Measurements from ENCODE around the gene ZNF593. TPM values are rescaled to one million over a fixed set of nuclear protein-coding genes. Genes with fewer than 3 reads are reported as not detected.
A peak's percentile ranks its signal among the peaks of the same experiment; 100 is the strongest.

ZNF593 gene
- total RNA-seq, 1 donor from 2014 or later: 83.0 TPM

- DNase-seq (ENCODE audit: low spot score): no peak
- intact Hi-C loops (cut with micrococcal nuclease): loop anchor here (1.0 kb wide), 3 partner anchors 66 to 223 kb away; partner anchors contain the start of gene CEP85
- peaks cover 8% of the 10 kb centered on the region for H3K36me3 Mint-ChIP-seq (ENCODE audit: low read depth)
Measured at GRCh38 chr1:26168410-26169197, 1.1 kb upstream of the ZNF593 start, which contains the start of gene C1orf232. TSS of gene C1orf232 (minus strand) at chr1:26168963. CDS start at chr1:26168499, 464 bp downstream.

GRCh38 chr1:26169198-26169554, 532 bp upstream of the ZNF593 start:
- Mint-ChIP-seq H3K4me1 (ENCODE audit: low read depth) (peaks cover 29% of the 10 kb centered on the region), H3K27me3 (ENCODE audit: insufficient read depth) (peaks cover 23% of the 10 kb centered on the region), H3K4me3 (peak overlapping the region; percentile 92), H3K36me3 (ENCODE audit: low read depth) (peaks cover 8% of the 10 kb centered on the region), H3K27ac (peak overlapping the region; percentile 23), H3K9me3 (no peaks in the 10 kb centered on the region)
- DNase-seq (ENCODE audit: low spot score): no peak
- intact Hi-C loops (cut with micrococcal nuclease): loop anchor here (1.0 kb wide), 3 partner anchors 65 to 222 kb away; partner anchors contain the start of gene CEP85

More at GRCh38 chr1:26168410-26169197, 1.1 kb upstream of the ZNF593 start, which contains the start of gene C1orf232:
- H3K4me1 Mint-ChIP-seq (ENCODE audit: low read depth): peaks cover 29% of the 10 kb centered on the region
- H3K27ac Mint-ChIP-seq: peak within 1 kb of the TSS; percentile 88
- H3K9me3 Mint-ChIP-seq: no peaks in the 10 kb centered on the region
- H3K27me3 Mint-ChIP-seq (ENCODE audit: insufficient read depth): peaks cover 24% of the 10 kb centered on the region
- H3K4me3 Mint-ChIP-seq: peak within 1 kb of the TSS; percentile 92

DNA sequence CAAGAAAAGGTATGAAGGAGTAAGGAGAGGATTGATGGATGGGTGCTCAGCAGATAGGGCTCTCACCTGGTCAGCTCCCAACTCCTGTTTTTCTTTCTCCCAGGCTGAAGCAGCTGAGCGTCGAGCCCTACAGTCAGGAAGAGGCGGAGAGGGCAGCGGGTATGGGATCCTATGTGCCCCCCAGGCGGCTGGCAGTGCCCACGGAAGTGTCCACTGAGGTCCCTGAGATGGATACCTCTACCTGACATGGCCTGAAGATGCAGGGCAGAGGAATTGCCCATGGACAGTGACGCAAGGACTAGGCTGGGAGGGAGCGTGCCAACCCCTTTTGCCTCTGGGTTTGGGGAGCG, 739 bp downstream of the ZNF593 start:
- Mint-ChIP-seq H3K36me3 (ENCODE audit: low read depth) (peaks cover 6% of the 10 kb centered on the region), H3K4me3 (peak overlapping the region; percentile 92), H3K27ac (peak overlapping the region; percentile 88), H3K9me3 (no peaks in the 10 kb centered on the region), H3K27me3 (ENCODE audit: insufficient read depth) (peaks cover 15% of the 10 kb centered on the region), H3K4me1 (ENCODE audit: low read depth) (peaks cover 24% of the 10 kb centered on the region)
- intact Hi-C loops (cut with micrococcal nuclease): no loop called here
- DNase-seq (ENCODE audit: low spot score): no peak

- Mint-ChIP-seq H3K4me3 (peak within 1 kb of the TSS; percentile 92), H3K4me1 (ENCODE audit: low read depth) (peaks cover 18% of the 10 kb centered on the region), H3K9me3 (no peaks in the 10 kb centered on the region), H3K36me3 (ENCODE audit: low read depth) (peaks cover 6% of the 10 kb centered on the region), H3K27ac (no peak within 1 kb of the TSS), H3K27me3 (ENCODE audit: insufficient read depth) (peaks cover 14% of the 10 kb centered on the region)
- intact Hi-C loops (cut with micrococcal nuclease): no loop called here
- DNase-seq (ENCODE audit: low spot score): no peak
Measured at GRCh38 chr1:26171084-26172072, 1.7 kb downstream of the ZNF593 start, which contains the start of gene ZNF593OS. TSS of gene ZNF593OS (minus strand) at chr1:26171832. CDS start at chr1:26171661, 171 bp downstream.

DNA sequence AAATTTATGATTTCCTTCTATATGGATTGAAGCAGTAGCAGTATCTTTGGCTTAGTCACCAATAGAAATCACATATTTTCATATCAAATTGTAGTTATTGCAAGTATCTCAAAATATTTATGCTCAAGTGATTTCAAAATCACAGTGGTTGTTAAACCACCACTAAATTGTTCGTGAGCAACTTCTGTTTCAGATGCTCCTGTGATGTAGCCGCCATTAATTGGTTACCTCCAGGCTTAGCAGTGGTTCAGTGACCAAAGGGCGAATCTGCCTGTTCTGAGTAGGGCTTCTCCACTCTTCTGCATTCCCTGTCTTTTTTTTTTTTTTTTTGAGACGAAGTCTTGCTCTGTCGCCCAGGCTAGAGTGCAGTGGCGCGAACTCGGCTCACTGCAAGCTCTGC, 5.6 kb downstream of the ZNF593 start:
- Mint-ChIP-seq H3K36me3 (ENCODE audit: low read depth) (peaks cover 6% of the 10 kb centered on the region), H3K9me3 (no peaks in the 10 kb centered on the region), H3K27ac (no peak overlapping the region), H3K4me1 (ENCODE audit: low read depth) (peaks cover 9% of the 10 kb centered on the region), H3K4me3 (no peak overlapping the region), H3K27me3 (ENCODE audit: insufficient read depth) (no peaks in the 10 kb centered on the region)
- no peak for DNase-seq (ENCODE audit: low spot score)
- intact Hi-C loops (cut with micrococcal nuclease): no loop called here

DNA sequence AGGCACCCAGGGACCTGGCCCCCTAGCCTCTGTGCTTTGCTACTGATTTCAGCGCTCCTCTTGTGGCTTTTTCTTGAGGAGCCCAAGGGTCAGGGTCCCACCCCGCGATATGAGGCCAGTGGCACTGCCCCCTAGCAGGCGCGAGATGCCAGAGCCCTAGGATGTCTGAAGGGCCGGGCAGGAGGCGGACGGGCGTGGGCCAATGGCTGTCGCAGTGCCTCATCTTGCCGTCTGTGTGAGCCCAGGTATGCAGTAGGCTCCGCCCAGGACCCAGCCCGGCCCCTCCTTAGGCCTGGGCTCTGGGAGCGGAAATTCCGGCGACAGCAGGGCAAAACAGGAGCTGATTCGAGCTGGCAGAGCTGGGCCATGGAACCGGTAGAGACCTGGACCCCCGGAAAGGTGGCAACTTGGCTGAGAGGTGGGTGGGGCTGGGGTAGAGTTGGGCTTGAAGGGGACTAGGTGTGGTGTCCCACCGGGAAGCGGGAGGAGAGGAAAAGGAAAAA, 7.5 kb downstream of the ZNF593 start, which contains the start of gene CNKSR1:
CNKSR1 (plus strand) TSS at position 310 of the 503 bp plus-strand sequence; CDS start at position 367, 57 bp downstream.
- Mint-ChIP-seq H3K4me3 (peak within 1 kb of the TSS; percentile 42), H3K4me1 (ENCODE audit: low read depth) (no peaks in the 10 kb centered on the region), H3K36me3 (ENCODE audit: low read depth) (peaks cover 2% of the 10 kb centered on the region), H3K27ac (no peak within 1 kb of the TSS), H3K9me3 (no peaks in the 10 kb centered on the region), H3K27me3 (ENCODE audit: insufficient read depth) (peaks cover 4% of the 10 kb centered on the region)
- DNase-seq (ENCODE audit: low spot score): no peak
- intact Hi-C loops (cut with micrococcal nuclease): no loop called here

- H3K9me3 Mint-ChIP-seq: no peaks in the 10 kb centered on the region
Measured at GRCh38 chr1:26180010-26180506, 10.3 kb downstream of the ZNF593 start.

DNA sequence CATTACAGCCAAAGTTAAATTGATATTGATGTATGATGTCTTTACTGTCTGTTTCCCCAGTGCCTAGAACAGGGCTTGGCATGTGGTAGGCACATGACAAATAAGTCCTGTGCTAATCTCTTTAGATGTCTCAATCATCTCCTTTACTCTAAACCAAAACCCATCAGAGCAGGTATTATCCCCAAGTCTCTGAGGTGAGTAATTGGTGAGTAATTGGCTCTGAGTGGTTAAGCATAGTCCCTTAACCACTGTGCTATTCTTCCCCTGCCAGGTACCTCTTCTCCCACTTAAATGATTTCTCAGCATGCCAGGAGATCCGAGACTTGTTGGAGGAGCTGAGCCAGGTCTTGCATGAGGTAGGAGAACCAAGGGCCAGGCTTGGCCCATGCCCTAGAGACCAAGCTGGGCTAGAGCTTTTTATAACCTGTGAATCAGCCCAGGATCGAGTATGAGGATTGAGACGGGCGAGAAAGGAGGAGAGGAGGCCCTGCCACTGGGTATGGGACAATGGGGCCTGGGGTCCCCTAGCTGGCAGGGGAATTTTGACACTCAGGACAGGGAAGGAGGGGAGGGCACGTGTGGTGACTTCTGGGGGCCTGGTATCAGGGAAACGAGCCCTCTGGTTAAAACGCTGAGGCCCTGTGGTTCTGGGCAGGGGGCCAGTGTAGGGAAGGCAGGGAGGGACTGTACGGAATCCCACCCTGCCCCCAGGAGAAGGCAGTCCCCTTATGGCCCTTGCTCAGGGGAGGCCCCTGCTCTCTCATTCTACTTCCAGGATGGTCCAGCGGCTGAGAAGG, 12.1 kb downstream of the ZNF593 start:
- Mint-ChIP-seq H3K27ac (no peak overlapping the region), H3K27me3 (ENCODE audit: insufficient read depth) (peaks cover 4% of the 10 kb centered on the region), H3K4me1 (ENCODE audit: low read depth) (no peaks in the 10 kb centered on the region), H3K4me3 (no peak overlapping the region), H3K36me3 (ENCODE audit: low read depth) (no peaks in the 10 kb centered on the region), H3K9me3 (no peaks in the 10 kb centered on the region)
- intact Hi-C loops (cut with micrococcal nuclease): no loop called here
- DNase-seq (ENCODE audit: low spot score): no peak

More at GRCh38 chr1:26180010-26180506, 10.3 kb downstream of the ZNF593 start:
- no peak overlapping the region for H3K27ac Mint-ChIP-seq
- H3K4me3 Mint-ChIP-seq: no peak overlapping the region
- no peaks in the 10 kb centered on the region for H3K36me3 Mint-ChIP-seq (ENCODE audit: low read depth)
- no peak for DNase-seq (ENCODE audit: low spot score)
- H3K27me3 Mint-ChIP-seq (ENCODE audit: insufficient read depth): peaks cover 4% of the 10 kb centered on the region
- H3K4me1 Mint-ChIP-seq (ENCODE audit: low read depth): no peaks in the 10 kb centered on the region
- intact Hi-C loops (cut with micrococcal nuclease): no loop called here

GRCh38 chr1:26182383-26182696, 12.6 kb downstream of the ZNF593 start:
- H3K9me3 Mint-ChIP-seq: no peaks in the 10 kb centered on the region
- no peak overlapping the region for H3K4me3 Mint-ChIP-seq
- no peaks in the 10 kb centered on the region for H3K4me1 Mint-ChIP-seq (ENCODE audit: low read depth)
- H3K27me3 Mint-ChIP-seq (ENCODE audit: insufficient read depth): peaks cover 4% of the 10 kb centered on the region
- no peak for DNase-seq (ENCODE audit: low spot score)
- H3K27ac Mint-ChIP-seq: no peak overlapping the region
- H3K36me3 Mint-ChIP-seq (ENCODE audit: low read depth): no peaks in the 10 kb centered on the region
- intact Hi-C loops (cut with micrococcal nuclease): no loop called here

DNA sequence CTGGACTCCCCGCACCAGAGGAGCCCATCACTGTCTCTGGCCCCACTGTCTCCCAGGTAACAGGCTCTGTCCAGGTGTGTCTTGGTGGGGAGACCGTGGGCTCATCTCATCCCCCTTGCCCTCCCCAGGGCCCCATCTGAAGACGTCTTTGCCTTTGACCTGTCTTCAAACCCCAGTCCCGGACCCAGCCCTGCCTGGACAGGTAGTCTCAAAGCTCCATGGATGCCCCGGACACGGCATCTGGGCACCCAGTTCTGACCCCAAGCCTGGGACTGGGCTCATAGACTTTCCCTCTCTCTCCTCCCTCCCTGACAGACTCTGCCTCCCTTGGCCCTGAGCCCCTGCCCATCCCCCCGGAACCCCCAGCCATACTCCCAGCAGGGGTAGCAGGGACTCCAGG, 14.4 kb downstream of the ZNF593 start:
- H3K36me3 Mint-ChIP-seq (ENCODE audit: low read depth): no peaks in the 10 kb centered on the region
- intact Hi-C loops (cut with micrococcal nuclease): no loop called here

GRCh38 chr1:26184883-26185282, 15.2 kb downstream of the ZNF593 start:
- no peak for DNase-seq (ENCODE audit: low spot score)
- Mint-ChIP-seq H3K36me3 (ENCODE audit: low read depth) (no peaks in the 10 kb centered on the region), H3K9me3 (no peaks in the 10 kb centered on the region), H3K4me1 (ENCODE audit: low read depth) (no peaks in the 10 kb centered on the region), H3K27me3 (ENCODE audit: insufficient read depth) (peaks cover 7% of the 10 kb centered on the region), H3K27ac (no peak overlapping the region), H3K4me3 (no peak overlapping the region)
- intact Hi-C loops (cut with micrococcal nuclease): no loop called here

More for the DNA sequence above, 14.4 kb downstream of the ZNF593 start:
- Mint-ChIP-seq H3K4me1 (ENCODE audit: low read depth) (no peaks in the 10 kb centered on the region), H3K27me3 (ENCODE audit: insufficient read depth) (peaks cover 4% of the 10 kb centered on the region), H3K9me3 (no peaks in the 10 kb centered on the region), H3K4me3 (no peak overlapping the region), H3K27ac (no peak overlapping the region)
- DNase-seq (ENCODE audit: low spot score): no peak

DNA sequence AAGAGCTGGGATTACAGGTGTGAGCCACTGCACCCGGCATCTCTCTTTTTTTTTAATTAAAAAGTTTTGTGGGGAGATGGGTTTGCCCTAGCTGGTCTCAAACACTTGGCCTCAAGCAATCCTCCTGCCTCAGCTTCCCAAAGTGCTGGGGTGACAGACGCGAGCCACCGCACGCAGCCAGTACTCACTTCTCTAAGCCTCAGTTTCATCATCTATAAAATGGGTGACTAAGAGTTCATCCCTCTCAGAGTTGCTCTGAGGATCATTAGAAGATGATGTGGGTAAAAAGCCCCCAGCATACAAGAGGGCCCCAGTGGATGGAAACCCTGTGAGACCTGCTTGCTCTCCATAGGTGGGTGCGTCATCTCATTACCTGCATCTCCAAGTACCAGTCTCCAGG, 18.2 kb downstream of the ZNF593 start:
- no peak for DNase-seq (ENCODE audit: low spot score)
- no peak overlapping the region for H3K27ac Mint-ChIP-seq
- peaks cover 2% of the 10 kb centered on the region for H3K36me3 Mint-ChIP-seq (ENCODE audit: low read depth)
- no peak overlapping the region for H3K4me3 Mint-ChIP-seq
- H3K4me1 Mint-ChIP-seq (ENCODE audit: low read depth): peaks cover 14% of the 10 kb centered on the region
- no peaks in the 10 kb centered on the region for H3K9me3 Mint-ChIP-seq
- intact Hi-C loops (cut with micrococcal nuclease): no loop called here
- H3K27me3 Mint-ChIP-seq (ENCODE audit: insufficient read depth): peaks cover 5% of the 10 kb centered on the region
